HK-2 (cell line): ENCODE measurements around the gene TTC21B.

Experiments
- DNase-seq: peaks from one replicate; pipeline ENCODE4 v3.0.0-alpha.2; 2018; ENCODE audit not compliant: unreplicated experiment

TTC21B gene

DNA sequence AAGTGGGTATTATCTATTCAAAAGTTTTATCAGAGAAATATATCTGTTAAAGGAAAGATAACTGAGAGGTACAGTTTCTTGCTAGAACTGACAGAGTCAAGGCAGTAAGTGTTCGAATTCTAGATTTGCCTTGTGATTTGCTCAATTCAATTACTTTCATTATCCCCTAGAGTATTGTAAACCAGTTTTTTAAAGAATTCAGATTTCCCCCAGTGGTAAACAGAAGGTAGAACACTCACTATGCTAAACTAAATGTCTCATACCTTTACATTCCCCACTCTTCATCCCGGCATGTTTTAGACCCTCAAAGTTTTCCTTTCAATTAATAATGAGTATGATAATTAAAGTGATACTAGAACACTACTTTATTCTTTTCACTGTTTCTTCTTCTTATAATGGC, 28.6 kb downstream of the TTC21B start:
- no peak for DNase-seq

GRCh38 chr2:165920748-165921147, 32.8 kb downstream of the TTC21B start:
- no peak for DNase-seq

GRCh38 chr2:165913636-165914035, 39.9 kb downstream of the TTC21B start:
- no peak for DNase-seq

DNA sequence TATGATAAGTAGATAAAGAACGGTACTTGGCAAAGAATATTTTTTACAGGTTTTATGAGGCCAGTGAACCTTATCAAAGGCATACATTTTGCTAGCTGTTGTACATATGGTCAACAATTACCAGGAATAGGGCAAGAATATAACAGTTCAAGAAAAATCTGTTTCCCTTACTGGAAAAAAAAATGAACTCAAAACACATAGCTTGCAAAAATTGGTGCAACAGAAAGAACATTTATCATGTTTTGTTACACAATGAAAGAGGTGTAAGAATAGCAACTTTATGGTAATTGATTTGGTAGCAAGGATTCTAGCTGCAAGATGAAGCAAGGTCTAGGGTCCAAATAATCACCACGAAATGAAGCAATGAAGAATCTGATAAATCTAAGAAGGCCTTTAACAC, 41.6 kb downstream of the TTC21B start:
- DNase-seq: no peak

DNA sequence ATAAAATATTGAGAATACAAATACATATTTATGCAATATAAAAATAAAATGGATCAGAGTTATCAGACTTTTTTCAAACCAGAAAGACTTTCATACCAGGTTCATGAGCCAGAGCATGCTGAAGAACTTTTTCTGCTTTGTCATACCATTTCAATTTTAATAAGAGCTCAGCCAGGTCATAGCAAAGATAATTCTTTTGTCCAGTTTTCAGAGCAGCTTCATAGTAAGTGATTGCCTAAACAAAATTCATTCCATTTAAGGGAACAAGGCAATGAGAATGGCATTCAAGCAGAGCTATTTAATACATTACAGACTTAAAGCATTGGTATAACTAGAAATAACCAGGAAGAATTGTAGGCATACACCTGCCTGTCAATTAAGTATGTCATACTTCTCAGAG, 42.3 kb downstream of the TTC21B start:
- DNase-seq: no peak

DNA sequence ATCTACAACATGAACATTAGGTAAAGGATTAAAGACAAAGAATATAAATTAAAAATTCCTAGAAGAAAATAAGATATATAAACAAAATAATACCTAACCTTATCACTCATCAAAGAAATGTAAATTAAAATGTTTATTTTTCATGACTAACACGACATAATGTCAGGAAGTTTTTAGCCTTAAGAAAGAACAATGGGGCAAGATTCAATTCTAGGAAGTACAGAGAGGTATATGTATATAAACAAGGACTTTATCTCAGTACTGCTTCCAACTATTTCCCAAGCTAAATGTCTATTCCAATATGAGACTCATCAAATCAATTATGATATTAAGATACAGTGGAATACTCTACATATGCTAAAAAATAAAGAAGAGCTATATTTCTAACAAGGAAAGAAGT, 44.1 kb downstream of the TTC21B start:
- no peak for DNase-seq

DNA sequence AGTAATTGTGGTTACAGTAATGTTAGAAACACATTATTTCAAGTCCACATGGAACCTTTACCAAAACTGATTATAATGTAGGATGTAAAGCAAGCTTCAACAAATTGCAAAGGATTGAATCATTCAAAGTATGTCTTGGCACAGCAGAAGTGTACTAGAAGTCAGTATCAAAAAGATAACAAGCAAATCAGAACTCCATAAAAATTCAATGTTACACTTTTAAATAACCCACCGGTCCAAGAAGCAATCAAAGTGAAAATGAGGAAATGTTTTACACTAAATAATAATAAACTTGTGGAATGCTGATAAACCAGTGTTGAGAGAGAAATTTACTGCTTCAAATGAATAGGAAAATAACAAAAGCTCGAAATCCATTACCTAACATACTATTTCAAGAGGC, 47.7 kb downstream of the TTC21B start:
- no peak for DNase-seq

DNA sequence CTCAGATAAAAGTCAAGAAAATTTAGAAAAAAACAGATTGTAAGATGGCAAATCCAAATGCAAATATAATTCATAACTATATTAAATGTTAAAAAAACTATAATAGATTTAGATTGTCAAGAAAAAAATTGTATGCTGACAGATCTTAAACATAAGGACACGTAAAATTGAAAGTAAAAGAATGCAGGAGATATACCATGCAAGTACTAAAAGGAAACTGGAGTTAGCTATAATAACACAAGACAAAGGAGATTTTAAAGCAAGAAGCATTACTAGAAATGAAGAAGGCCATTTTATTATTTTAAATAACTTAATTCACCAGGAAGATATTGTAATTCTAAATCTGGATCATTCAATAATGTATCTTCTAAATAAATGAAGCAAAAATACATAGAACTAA, 48.3 kb downstream of the TTC21B start:
- DNase-seq: no peak

DNA sequence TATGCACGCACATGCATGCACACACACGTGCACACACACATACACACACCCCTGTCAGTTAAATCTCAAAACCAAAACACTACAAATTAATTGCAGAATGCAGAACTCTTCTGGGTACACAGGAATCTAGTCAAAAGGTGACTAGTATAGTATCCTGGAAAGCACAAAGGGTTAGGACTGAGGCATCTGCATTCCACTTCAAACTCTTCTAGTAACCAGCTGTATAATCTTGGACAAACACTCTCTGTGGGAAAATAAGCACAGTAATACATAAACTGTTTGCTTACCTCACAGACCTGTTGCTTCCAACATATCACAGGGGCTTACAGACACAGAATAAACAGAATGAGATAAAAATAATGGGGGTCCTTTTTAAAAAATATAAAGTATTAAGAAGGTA, 49.1 kb downstream of the TTC21B start:
- no peak for DNase-seq

DNA sequence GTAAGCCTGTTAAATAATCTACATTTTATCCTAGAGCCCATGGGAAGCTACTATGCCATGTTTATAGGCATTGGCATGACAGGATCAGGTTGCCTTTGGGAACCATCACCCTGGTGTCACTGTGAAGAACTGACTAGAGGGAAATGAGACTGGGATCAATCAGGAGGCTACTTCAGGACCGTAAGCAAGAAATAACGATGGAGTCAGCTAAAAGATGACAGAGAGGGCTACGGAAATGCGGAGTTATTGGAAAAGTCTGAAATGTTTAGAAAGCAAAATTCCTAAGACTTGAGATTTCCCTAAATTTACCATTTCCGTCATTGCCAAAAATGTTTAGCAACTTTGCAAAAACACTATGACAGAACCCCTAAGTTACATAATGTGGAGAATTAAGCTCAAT, 50.2 kb downstream of the TTC21B start:
- no peak for DNase-seq

DNA sequence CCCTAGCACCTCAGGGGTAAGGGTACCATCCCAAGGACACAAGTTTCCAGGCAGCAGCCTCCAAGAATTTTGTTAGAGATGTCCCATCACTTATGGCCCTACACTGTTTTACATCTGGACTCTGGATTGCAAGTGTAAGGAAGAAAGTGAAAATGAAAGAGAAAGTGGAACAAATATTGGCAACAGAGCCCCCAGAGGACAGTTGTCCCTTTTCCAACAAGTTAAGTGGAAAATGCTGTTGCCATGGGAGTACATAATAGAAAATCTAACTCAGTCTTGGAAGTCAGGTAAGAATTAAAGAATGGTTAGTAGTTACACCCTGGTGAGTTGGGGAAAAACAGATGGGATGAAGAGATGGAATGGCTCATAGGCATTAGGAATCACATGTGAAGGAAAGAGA, 50.6 kb downstream of the TTC21B start:
- DNase-seq: no peak

DNA sequence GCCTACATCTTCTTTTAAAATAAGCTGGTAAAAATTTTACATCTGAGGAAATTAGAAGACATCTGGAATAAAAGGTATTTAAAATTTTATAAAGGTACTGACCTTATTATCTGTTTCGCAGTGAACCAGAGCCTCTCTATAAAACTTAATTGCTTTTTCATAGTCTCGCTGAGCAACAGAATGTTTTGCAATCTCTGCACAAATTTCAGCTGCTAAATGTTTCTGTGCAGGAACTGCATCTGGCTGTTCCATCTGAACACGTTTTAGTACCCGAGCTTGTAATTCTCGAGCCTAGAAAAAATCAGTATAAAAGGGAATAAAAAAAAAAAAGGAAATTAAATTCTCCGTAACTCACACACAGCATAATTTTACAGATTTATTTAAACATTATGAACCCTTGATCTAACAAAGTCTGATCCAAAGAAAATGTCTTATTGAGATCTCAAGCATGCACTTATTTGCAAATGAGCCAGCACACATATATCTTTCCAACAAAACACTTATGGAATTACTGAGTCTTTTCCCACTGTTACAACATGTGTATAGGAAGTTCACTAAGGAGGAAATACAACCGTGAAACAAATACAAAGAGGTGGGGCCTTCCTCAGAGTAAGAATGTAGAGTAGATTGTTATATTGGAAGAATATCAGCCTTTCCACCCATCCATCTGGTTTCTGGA, 51.8 kb downstream of the TTC21B start:
- no peak for DNase-seq

DNA sequence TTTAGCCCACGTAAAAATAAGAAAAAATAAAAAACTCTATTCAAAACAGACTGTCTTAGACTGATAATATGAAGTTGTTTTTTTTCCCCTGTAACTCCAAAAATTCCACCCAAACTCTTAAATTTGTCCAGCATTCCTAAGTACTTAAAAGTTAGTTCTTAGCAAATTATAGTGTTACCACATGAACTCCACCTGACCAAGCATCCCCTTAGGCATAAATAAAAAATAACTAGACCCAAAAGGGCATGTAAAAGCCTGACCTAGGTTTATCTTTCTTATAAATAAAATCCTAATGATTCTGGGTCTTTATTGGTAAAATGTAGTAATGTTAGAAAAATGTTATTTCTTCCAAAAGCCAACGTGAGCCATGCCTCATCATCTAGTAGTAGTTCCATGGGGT, 54.3 kb downstream of the TTC21B start:
- DNase-seq: no peak

DNA sequence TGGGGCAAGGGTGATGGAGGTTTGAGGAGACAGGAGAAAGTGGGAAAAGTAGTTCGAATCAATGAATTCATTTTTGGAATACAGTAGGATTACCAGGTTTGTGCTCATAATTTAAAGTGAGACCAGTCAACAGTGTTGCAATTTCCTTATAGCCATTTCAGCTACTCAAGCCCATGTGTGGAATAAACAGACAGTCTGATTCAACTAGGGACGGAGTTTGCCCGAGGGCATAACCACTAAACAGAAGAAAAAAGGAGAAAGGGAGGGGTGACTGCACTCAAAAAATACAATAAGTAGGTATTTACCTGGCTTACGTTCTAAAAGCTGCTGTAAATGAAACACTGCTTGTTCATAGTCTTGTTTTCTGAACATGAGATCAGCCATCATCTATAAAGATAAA, 55.2 kb downstream of the TTC21B start:
- no peak for DNase-seq

DNA sequence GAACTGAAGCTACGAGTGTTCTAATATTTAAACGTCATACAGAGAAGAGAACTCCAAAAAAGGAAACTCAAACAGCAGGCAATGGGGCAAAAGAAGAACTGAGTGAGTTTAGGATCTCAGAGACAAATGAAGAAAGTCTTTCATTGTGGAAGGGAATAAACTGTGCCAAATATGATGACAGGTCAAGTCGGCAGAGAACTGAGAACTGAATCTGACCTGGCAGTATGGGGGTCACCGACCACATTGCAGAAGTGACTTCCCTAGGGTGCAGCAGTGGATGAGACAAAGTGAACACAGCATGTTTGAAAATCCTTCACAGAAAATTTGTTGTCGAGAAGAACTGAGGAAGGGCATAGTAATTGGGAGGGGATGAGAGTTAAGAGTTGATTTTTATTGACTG, 55.9 kb downstream of the TTC21B start:
- DNase-seq: no peak

DNA sequence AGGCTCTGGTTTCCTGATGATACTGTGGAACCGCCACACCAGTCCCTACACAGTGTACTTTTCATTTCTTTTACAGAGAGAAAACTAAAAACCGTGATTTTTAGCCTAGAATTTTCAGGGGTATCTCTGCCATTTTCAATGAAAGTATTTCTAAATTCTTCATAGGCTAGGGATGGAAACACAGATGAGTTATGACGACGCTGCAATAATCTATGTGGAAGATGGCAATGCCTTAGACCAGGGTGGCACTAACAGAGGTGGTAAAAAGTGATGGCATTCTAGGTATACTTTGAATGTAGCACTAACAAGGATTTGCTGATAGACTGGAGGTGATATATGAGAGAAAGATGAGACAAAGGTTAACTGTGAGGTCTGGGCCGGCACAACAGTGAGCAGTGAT, 56.5 kb downstream of the TTC21B start:
- DNase-seq: no peak

DNA sequence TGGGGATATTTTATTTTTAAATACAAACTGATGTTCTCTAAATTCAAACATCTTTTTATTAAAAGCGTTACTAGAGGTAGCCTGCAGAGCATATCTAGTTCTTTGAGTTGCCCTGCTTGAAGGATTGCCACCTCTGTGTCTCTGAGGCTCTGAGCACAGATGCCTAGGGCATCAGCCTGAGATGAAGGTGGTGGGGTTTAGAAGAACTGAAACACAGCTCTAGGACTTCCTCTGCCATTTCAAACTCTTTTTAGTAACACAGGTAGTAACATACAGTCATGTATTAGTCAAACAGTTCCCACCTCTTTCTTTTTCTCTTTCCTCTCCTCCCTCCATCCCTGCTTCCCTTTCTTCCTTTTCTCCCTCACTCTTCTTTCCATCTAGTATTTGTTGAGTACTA, 57.6 kb downstream of the TTC21B start:
- no peak for DNase-seq

DNA sequence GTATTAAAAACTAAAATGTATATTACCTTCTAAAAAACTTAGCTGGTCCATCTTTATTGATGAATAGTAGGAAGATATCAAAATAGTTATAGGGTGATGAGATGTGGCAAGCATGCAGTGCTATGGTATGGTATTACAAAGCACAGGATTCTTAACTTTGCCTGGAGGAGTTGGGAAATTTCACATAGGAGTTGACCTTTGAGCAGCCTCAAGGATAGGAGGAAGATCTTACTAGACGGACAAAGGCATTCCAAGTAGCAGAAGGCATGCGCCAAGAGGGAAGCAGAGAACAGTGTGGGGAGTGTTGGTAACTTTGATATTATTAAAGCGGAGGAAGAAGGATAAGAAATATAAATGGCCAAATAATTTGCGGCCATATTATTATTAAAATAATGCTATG, 60.0 kb downstream of the TTC21B start:
- DNase-seq: no peak

- no peak for DNase-seq
Observed at GRCh38 chr2:165892526-165892925, 61.0 kb downstream of the TTC21B start.

- DNase-seq: no peak
Observed at GRCh38 chr2:165891943-165892342, 61.6 kb downstream of the TTC21B start.

- DNase-seq: no peak
Observed at GRCh38 chr2:165891345-165891744, 62.2 kb downstream of the TTC21B start.

DNA sequence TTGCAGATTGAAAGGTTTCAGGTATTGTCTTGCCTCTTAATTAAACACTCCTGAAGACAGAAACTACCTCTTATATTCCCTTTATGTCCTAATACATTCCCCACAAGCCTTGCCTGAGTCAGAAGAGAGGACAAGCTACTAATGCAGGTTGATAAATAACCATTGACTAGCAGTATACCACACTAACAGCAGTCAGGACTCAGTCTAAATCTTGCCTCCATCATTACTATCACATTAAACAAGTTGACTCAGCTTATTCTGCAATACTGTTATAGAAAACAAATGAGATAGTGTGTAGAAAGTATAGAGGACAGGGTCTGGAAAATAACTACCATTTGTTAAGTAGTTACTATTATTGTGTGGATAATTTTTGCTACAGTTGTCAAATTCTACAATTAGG, 63.8 kb downstream of the TTC21B start:
- DNase-seq: no peak

DNA sequence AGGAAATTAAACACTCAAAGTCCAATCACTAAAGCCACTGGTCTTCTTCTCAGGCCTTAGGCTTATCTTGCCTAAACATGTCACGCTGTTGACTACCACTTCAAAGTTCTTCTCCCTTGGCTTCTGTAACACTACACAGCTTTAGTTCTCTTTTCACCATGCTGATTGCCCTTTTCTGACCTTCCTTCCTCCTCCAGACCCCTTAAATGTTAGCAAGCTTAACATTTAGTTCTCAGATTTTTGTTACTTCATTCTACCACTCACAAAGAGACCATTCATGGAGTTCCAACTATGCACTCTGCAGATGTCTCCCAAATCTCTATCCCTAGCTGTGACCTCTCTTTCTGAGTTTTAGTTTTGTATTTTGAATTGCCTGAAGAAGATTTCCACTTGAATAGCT, 64.4 kb downstream of the TTC21B start:
- no peak for DNase-seq

GRCh38 chr2:165888171-165888570, 65.4 kb downstream of the TTC21B start:
- no peak for DNase-seq
